Stomach (tissue), 4 donors: ENCODE measurements around the gene EPYC.

ENCODE experiments used
- CTCF ChIP-seq, 7 experiments: fragments of 450-650 bp in 4 of 7; fragments of 200-600 bp in 3 of 7; sonication (generic) in 3 of 7; IDR thresholded peaks; one replicate each; pipeline ENCODE4 v1.5.1; 2016 to 2019; ENCODE audit warnings: antibody characterized with exemption in 7 of 7, control low read depth in 2 of 7, mild to moderate bottlenecking in 1 of 7
- EP300 ChIP-seq: sonication (generic); formaldehyde crosslinking; IDR thresholded peaks from one replicate; pipeline ENCODE4 v1.6.1; 2017; ENCODE audit warnings: antibody characterized with exemption
- POLR2A ChIP-seq, 4 donors: fragments of 450-650 bp; IDR thresholded peaks; one replicate each; pipeline ENCODE4 v1.6.1; 2016; ENCODE audit warnings: antibody characterized with exemption in 4 of 4, control low read depth in 2 of 4, mild to moderate bottlenecking in 1 of 4, moderate library complexity in 1 of 4
- POLR2AphosphoS5 ChIP-seq, 3 donors: sonication (generic); formaldehyde crosslinking; IDR thresholded peaks; one replicate each; pipeline ENCODE4 v1.6.1; 2016; ENCODE audit warnings: antibody characterized with exemption in 3 of 3

- TF ChIP-seq EP300 (no peak), POLR2A (IDR thresholded peaks at IDR 0.05) (no peak), POLR2AphosphoS5 (IDR thresholded peaks at IDR 0.05) (no peak), CTCF (IDR thresholded peaks at IDR 0.05) (peak in 4 of 7 experiments; percentile 8 to 48 (median 34))
These were observed 59.6 kb downstream of the EPYC start for GRCh38 chr12:90945070-90945649.
